HG03571 (cell line): ENCODE data around the gene TMEM132A.
"Not testable (repeated sequence)": the region's sequence is repeated elsewhere in the genome, so short reads cannot be mapped to it uniquely, and the experiment has no call there.

Source experiments
- ATAC-seq: cut with Tn5 transposase; IDR thresholded peaks from one replicate; pipeline ENCODE4 v1.9.1; 2021; ENCODE audit not compliant: unreplicated experiment

TMEM132A gene

DNA sequence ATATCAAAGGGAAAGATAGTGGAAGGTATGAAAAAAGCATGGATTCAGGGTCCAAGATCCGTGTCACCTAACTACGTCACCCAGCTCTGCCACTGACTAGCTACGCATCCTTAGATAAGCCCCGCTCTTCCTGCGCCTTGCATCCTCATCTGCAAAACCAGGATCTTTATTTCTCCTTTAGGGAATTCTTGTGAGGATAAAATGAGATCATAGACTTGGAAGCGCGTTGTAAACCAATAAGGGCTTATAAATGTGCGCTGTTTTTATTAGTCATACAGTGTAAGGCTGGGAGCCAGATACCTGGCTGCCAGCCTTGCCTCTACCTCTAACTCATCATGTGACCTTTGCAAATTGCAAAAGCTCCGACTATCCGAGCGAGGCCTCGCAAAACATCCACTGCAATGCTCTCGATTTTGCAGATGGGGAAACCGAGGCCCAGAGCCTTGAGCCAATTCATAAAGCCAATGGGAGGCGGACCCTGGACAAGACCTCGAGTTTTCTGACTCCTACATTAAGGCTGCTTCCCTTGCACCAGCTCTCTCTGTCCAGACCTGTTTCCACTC is 18.6 kb upstream of the TMEM132A start:
- ATAC-seq = no peak

DNA sequence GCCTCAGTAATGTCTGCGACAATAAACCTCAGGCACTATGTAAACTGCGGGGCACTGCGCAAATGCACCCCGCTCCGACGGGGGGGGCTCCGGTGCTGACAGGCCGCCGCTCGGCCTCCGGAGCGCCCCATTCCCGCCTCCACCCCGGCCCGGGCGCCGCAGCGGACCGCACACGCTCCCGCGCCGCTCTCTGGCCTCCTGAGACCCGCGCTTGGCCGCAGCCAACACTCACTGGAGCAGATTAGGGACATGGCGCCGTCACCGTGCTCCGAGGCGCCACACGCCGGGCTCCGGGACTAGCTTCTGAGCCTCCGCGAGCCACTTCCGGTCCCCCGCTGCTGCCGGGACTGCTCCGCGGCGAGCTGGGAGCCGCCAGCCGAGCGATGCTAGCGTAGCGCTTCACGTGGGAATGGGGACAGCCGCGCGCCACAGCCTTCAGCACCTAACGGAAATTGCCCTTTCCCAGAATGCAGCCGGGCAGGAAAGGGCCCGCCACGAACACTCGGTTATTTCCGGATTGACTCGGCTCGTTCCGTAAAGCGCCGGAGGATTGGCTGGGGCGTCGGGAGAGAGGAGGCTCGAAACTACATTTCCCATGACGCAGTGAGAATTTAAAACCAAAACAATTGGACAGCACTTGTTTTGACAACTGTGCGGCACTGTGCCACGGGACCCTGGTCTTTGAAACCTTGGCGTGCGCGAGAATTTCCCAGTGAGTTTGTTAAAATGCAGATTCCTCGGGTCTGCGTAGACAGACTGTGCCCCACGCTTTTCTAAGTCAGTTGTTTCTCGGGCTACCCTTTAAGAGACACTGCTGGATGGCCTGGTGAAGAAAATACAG is 17.9 kb upstream of the TMEM132A start, which contains the start of gene PRPF19:
PRPF19 (minus strand) TSS at position 454 of the 841 bp plus-strand sequence; CDS start at position 251, 203 bp downstream.
- peak; percentile 63 for ATAC-seq

DNA sequence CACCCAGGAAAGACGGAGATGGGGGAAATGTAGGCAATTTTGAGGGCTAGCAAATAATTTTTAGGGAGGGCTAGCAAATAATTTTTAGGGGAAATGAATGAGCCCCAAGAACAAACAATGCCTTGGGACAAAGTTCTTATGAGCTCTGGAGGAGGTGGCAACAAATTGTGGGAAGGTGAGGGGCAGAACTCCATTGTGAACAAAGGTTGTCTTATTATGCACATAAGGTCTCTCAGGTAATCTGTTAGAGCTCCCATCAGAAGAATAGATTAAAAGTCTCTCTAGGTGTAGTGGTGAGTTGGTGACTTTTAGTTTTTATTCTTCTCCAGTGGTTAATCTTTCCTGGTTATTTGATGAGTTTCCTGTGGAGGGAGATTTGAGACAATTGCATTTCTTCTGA is 15.5 kb upstream of the TMEM132A start:
- no peak for ATAC-seq

DNA sequence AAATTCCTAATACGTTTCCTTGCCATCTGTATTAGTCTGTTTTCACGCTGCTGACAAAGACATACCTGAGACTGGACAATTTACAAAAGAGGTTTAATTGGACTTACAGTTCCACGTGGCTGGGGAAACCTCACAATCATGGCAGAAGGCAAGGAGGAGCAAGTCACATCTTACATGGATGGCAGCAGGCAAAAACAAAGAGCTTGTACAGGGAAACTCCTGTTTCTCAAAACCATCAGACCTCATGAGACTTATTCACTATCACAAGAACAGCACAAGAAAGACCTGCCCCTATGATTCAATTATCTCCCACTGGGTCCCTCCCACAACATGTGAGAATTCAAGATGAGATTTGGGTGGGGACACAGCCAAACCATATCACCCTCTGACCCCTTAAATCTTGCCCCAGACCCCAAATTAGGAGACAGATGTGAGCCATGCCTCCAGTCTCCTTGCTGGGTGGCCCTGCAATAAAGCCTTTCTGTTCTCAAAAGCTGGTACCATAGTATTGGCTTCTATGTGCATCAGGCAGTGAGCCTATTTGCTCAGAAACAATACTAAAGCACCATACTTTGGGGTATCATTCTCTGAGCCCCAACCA is 14.5 kb upstream of the TMEM132A start:
- not testable (repeated sequence) for ATAC-seq

DNA sequence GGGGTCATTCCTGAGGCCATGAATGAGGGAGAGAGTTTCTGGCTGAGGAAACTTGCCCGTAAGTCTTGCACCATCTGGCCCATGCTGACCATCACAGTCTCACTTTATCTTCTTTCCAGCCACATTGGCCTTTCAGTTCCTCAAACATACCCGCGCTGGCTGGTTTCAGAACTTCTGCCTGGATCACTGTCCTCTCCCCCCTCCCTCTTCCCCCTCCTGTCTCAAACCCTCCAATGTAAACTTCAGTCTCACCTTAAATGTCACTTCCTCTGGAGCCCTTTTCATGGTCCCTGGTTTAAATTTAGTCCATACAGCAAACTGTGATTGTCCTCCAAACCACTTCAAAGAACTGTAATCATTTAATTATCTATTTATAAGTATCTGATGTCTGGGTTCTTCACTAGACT is 14.0 kb upstream of the TMEM132A start:
- ATAC-seq = peak; percentile 36

DNA sequence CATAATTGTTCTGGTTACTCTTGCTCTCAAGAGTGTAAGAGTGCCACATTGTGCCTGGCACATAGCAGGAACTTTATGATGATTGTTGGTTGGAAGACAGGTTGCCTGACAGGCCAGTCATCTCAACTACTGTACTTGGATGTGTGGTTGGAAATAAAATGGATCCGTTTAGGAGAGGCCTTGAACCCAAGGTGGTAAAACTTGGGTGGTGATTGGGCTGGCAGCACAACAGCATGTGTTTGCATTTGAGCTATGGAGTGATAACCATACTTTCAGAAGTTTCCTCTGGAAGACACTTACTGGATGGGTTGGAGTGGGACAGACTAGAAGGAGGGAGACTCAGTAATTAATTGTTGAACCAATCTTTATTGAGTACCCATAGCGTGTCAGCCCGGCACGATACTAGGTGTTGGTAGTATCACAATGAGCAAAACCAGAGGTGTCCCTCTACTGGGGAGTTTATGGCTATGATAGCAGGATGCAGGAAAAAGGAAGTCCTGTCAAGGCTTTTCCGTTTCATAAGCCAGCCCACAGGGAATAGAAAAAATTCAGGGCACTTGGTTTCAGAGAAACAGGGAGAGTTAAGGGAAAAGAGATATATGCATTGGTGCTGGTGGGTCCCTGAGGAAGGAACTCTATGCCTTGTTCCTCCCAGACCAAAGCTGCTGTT is 13.4 kb upstream of the TMEM132A start:
- ATAC-seq = no peak

DNA sequence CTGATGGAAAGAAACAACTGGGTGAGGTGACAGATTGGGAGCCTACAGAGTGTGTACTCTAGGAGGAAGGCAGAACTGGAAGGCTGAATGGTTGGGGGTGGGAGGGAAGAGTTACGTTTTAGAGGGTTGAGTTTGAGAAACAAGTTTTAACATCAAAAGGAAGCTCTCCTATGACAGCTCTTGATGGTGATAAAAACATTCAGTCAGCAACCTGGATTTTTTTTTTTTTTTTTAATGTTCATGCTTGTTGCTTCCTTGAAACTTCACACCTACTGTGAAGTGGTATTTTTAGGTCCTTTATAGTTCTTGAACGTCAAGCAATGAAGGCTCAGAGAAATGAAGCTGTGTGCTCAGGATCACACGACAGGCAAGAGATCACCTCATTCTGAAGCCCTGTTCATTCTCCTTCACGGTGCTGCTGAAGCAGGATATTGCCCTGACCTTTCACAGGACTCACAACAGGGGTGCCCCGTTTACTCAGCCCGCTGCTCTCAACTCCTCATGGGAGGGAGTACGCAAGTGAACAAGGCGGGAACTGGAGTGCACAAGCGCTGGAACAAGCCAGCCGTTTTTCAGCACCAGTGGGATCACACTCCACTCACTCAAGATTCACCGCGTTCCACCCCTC is 11.9 kb upstream of the TMEM132A start:
- ATAC-seq = no peak

DNA sequence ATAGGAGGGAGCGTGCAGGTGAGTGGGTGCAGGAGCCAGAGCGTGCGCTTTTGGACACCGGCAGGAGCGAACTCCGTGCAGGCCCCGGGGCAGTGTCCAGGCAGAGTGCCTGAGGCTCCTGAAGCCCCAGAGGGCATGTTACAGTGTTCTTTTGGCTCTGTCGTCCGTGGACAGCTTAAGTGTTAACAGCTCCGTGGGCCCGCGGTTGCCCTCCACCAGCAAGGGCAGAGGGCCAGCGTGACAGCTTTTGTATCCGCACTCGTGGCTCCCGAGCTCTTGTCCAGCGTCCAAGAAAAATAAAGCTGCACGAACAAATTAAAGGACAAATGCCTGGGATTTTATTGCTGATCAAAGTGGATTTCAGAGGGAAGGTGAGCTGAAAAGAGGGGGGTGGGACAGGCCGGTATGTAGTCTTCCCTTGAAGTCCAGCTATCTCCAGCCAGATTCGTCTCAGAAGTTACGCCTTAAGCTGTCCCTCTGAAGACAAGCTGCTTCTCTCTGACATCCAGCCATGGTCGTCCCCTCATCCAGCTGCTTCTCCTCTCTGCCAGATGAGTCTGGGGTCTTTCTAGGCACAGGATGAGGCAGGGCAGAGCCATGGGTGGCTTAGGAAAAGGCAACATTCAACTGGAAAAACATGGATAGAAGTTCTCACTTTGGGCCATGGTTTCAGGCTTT is 11.3 kb upstream of the TMEM132A start:
- no peak for ATAC-seq

DNA sequence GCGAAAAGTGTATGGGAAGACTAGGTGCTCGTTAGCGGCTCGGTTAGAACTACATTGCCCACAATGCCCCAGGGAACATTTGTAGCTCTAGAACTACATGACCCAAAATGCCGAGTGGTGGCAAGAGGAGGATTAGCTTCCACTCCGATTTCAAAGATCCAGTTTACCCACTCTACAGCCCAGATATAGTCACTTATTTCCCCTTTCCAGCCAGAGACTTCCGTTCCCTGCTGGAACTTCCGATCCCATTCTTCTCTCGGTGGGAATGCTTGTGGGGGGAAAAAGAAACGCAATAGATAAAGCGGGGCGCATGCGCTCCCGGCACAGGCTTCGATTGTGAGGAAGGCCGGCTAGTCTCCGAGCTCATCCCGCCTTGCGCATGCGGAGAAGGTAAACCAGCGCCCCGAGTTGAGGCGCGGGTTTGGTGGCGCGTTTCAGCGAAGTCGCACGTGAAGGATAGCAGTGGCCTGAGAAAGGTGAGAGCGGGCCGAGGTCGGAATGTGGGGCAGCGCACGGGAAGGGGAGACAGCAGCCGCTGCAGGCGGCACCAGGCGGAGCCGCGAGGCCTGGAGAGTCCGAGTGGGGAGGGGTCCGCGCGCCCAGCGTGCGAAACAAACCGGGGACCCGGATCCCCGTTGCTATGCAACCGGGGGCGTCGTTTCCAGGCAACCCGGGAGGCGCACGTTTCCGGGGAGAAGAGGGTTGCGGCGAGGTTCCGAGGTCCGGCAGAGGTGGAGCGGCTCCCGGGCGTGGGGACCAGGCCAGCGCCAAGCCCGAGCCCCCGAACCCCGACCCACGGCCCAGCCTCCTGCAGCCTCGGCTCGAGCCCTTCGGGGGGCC is 10.2 kb upstream of the TMEM132A start, which contains the start of gene TMEM109:
TMEM109 (plus strand) TSS at position 366 of the 840 bp plus-strand sequence. CDS start 5,536 bp downstream, outside the sequence.
- ATAC-seq = peak; percentile 33

DNA sequence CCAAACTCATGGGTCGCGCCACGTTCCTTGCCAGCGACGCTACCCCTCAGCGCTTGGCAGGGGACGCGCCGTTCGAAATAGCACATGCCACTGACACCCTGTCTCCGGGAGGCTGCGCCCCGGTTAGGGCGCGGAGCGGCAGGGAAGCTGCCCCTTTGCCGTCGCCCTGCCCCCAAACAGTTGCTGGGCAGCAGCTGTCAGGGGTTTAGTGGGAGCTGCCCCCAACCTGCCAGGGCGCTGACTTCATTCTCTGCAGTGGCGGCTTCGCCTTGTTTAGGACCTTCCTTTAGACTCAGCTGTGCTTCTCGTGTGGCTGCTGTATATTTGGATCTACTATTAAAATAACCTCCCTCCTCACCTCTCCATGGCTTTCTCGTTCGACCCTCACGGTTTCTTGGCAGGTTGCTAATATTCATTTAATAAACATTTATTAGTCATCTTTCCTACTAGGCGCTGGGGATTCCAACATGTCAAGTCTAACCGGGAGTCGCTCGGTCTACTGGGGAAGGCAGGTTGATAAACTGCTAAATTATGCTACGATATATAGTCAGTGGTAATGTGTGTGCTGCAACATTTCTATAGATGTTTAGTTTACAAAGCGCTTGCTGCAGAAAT is 9.5 kb upstream of the TMEM132A start:
- peak; percentile 4 for ATAC-seq

DNA sequence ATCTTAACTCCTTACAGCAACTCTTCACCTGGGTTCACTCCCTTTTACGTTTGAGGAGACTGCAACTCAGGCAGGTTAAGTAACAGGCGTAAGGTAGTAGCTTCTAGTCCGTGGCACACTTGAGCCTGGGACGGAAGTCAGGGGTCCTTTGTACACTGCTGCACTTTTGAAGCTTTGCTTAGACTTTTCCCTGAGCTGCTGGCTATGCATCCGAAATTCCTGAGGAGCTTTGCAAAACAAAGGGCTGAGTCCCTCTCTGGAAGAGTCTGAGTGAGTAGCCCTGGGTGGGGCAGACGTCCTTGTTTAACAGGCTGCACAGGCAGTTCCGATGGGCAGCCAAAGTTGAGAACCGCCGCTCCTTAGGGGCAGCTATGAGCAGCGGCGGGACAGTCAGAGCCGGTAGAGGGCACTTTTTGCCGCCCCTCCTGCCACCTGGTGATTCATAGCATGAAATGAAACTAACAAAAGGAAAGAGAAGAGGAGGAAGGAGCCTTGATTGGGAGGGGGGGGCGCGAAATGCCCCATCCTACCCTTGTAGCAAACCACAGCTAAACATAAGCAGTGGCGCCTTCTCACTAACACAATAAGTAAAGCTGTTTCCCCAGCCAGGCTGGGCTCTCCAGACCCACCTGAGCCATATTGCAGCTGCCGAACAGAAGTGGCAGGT is 8.9 kb upstream of the TMEM132A start:
- ATAC-seq = peak; percentile 44

DNA sequence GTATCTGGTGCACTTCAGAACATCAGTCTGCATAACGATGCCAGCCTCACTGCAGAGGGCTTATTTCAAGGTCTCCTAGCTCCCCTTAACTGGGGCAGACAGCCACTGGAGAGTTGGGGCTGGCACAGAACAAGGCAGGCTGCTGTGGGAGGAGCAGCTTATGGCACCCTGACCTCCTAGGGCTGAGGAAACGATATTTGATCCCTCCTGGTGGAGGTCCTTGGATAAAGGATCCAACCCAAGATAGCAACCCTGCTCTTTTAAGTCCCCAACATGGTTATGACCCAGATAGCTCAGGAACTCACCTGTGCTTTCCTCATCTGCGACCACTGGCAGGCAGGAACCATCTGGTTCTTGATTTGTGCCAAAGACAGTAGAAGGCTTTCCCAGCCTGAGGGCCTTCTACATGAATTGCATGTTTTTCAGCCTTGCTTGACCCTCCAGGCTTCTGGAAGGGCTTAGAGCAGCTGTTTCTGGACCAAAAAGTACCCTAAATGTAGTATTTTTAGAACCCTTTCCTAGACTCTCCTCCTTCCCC is 7.5 kb upstream of the TMEM132A start:
- no peak for ATAC-seq

DNA sequence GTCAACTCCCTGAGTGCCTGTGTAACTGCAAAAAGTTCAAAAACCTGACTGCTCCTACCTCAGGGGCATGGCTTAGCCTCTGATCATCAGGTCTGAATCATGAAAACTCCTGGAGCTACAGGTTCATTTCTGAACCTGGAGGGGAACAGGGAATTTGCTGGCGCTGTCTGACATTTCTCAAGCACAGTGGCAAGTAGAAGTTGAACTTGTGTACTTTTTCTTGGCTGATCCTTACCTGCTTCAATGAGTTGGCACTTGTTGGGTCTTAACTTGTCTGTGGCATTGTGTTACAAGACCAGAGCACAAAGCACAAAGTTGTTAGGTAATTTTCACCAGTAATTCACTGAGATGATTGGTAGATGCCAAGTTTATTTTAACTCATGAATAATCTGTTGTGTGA is 7.0 kb upstream of the TMEM132A start:
- ATAC-seq = no peak

DNA sequence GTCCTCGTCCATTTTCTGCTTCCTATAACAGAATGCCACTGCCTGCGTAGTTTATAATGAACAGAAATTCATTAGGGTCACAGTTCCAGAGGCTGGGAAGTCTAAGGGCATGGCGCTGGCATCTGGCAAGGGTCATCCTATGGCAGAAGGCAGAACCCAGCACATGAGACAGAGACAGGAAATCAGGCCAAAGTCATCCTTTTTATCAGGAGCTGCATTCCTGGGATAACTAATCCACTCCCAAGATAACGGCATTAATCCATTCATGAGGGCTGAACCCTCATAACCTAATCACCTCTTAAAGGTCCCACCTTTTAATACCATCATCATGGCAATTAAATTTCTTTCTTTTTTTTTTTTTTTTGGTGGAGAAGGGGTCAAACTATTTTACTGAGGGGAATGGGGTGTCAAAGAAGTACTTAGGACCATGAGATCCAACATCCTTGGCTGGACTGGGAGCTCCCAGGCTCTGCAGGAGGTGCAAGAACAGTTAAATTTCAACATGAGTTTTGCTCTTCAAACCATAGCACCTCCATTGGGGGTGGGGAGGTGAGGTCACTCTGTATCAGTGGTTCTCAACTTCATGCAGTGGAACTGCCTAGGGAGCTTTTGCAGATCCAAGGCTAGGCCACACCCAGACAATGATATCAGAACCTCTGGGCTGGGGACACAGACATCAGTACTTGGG is 5.9 kb upstream of the TMEM132A start:
- no peak for ATAC-seq

DNA sequence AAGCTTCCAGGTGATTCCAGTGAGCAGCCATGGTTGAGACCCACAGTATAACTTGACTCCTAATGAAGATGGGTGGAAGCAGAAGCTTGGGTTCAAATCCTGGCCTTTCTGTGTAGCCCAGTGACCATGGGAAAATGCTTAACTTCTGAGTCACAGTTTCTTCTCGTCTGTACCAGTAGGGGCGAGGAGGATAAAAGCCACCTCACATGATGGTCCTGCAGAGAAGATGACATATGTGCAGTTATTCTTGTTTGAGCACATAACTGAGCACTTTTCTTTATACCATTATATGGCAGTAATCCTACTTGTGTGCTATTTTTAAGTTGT is 5.4 kb upstream of the TMEM132A start:
- ATAC-seq = no peak

DNA sequence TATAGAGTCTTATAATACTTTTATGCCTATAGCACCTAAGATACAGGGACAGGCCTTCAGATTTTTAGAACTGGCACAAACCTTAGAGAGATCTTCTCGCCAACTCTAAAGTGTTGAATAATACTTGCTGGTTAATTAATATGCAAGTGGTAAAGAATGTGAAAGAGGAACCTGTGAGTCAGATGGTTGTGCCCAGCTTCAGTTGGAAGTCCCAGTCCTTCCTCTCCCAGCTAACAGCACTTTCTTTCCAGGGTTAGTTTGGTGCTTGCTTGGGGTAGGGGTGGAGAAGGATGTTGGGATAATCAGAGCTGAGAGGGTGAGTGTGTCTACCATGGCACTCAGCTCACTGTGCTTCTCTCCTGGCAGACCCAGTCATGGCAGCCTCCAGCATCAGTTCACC is 4.9 kb upstream of the TMEM132A start:
- no peak for ATAC-seq

DNA sequence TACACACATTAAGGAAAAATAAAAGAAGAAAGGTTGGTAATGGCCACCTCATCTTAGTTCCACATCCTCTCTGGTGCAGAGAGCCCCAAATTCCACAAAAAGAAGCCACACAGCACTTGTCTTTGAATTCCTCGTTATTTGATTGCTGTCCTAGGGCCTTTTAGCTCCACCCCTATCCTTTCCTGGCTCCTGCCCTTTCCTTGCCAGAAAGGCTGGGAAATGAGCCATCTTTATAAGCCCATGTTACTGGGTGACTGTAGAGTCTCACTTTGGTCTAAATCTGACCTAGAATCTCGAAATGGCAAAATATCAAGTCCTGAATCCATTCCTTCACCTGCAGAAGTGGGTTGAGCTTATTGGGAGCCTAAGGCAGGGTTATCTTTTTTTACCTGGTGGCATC is 4.3 kb upstream of the TMEM132A start:
- no peak for ATAC-seq

DNA sequence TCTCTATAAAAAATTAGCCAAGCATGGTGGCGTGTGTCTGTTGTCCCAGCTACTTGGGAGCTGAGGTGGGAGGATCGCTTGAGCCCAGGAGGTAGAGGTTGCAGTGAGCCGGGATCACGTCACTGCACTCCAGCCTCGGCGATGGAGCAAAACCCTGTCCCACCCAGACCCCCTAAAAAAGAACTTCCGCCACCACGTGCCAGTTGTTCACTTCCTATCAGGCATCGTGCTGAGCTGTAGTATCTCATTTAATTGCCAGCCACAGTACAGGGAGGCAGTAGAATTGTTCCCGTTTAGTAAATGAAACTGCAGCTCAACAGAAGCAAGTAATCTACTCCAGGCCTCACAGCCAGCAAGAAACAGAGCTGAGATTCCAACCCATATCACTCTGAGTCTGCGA is 3.0 kb upstream of the TMEM132A start:
- ATAC-seq = no peak
